HT1080 (cell line): Measurements from ENCODE around the gene STH. TPM values are rescaled to one million over a fixed set of nuclear protein-coding genes. Genes with fewer than 3 reads are reported as not detected.

Source experiments
- DNase-seq: peaks from one replicate; pipeline ENCODE4 v3.0.0-alpha.2; 2015; ENCODE audit warnings: low read depth
- total RNA-seq: library from RNA; depleted of rRNA; stranded (reverse); fragments of >200 nt; shearing (Covaris generic); gene quantifications from 2 replicates; pipeline ENCODE4 v1.2.3, GENCODE V29; 2014

Gene STH
- total RNA-seq, 1 experiment from 2014 or later = not detected

GRCh38 chr17:46025510-46026165 lies 26.6 kb downstream of the STH start:
- no peak for DNase-seq

DNA sequence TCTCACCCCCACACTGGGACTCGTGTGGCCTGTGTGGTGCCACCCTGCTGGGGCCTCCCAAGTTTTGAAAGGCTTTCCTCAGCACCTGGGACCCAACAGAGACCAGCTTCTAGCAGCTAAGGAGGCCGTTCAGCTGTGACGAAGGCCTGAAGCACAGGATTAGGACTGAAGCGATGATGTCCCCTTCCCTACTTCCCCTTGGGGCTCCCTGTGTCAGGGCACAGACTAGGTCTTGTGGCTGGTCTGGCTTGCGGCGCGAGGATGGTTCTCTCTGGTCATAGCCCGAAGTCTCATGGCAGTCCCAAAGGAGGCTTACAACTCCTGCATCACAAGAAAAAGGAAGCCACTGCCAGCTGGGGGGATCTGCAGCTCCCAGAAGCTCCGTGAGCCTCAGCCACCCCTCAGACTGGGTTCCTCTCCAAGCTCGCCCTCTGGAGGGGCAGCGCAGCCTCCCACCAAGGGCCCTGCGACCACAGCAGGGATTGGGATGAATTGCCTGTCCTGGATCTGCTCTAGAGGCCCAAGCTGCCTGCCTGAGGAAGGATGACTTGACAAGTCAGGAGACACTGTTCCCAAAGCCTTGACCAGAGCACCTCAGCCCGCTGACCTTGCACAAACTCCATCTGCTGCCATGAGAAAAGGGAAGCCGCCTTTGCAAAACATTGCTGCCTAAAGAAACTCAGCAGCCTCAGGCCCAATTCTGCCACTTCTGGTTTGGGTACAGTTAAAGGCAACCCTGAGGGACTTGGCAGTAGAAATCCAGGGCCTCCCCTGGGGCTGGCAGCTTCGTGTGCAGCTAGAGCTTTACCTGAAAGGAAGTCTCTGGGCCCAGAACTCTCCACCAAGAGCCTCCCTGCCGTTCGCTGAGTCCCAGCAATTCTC lies 27.4 kb downstream of the STH start:
- DNase-seq = no peak

GRCh38 chr17:46027048-46027975 lies 28.3 kb downstream of the STH start:
- DNase-seq = no peak

DNA sequence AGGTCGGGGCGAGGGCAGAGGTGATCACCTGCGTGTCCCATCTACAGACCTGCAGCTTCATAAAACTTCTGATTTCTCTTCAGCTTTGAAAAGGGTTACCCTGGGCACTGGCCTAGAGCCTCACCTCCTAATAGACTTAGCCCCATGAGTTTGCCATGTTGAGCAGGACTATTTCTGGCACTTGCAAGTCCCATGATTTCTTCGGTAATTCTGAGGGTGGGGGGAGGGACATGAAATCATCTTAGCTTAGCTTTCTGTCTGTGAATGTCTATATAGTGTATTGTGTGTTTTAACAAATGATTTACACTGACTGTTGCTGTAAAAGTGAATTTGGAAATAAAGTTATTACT lies 28.9 kb downstream of the STH start:
- DNase-seq = no peak

GRCh38 chr17:46028374-46028773 lies 29.3 kb downstream of the STH start:
- DNase-seq = no peak

DNA sequence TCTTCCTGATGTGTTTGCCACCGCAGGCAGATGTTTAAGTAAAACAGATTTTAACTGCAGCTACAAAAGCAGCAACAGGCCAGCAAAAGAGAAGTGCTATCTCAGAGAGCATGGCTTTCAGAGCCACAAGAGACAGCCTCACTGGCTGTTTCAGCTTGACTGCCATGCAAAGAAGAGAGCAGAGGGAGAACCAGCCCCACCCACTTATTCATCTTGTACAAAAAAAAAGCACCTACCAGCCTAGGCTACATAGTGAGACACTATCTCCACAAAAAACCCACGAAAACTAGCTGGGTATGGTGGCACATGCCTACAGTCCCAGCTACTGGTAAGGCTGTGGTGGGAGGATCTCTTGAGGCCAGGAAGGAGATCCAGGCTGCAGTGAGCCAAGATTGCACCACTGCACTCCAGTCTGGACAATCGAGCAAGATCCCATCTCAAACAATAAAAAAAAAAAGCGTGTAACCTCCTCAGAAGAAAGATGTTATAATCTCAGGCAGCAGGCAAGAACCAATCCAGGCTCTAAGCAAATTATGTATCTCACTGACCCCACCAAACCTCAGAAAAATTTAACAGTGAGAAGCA lies 30.0 kb downstream of the STH start:
- DNase-seq = no peak

DNA sequence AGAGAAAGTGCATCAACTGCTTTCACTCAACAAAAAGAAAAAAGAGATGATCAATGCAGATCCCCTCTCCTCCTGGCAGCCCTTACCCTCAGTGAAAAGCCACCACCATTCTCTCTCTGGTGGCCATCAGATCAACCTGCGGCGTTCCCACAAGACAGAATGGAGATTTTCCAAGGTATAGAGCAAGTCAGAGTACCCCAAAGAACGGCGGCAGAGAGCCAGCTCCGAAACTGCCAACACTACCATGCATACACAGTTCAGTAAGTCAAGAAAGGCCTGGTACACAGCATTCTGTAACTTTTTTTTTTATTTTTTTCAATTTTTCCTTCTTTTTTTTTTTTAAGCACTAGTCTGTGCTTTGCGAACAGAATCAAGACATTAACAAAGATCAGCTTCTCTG lies 30.6 kb downstream of the STH start:
- no peak for DNase-seq

- no peak for DNase-seq
Observed at GRCh38 chr17:46030752-46031151, 31.7 kb downstream of the STH start.

GRCh38 chr17:46031440-46031839 lies 32.4 kb downstream of the STH start:
- DNase-seq = no peak

DNA sequence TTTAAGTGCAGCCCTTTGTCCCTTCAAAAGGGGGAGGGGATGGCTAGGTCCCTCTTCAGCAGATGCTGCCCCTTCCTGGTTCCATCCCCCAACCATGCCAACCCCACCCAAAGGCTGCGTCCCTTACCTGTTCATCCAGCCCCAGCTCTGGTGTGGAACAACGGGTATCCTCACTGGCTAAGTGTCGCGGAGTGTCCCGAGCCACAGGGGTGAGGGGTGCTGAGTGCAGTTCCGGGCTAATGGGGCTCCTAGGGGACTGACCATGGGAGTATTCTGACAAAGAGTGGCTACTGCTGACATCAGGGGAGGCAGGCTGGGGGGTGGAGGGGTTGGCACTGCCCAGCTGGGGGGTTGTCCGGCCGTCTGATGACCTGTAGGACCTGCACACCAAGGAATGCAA lies 32.9 kb downstream of the STH start:
- DNase-seq = no peak

DNA sequence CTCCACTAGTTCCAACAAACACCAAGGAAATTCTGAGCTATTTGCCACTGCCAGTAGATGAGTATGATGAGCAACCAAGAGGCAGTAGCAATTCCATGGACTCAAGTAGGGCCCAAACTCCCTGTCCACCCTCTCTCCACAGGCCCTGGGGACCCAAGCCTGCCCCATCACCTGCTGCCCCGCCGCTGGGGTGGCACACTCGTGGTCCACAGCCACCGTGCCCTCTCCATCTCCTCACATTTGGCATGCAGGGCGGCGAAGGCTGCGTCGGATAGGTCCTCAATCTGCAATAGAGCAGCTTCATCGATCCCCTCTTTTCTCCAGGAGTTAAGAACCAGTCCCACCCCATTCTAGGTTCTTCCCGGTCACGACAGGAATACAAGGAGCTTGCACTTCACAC lies 33.9 kb downstream of the STH start:
- DNase-seq = no peak

- DNase-seq = no peak
Observed at GRCh38 chr17:46033392-46033791, 34.3 kb downstream of the STH start.

DNA sequence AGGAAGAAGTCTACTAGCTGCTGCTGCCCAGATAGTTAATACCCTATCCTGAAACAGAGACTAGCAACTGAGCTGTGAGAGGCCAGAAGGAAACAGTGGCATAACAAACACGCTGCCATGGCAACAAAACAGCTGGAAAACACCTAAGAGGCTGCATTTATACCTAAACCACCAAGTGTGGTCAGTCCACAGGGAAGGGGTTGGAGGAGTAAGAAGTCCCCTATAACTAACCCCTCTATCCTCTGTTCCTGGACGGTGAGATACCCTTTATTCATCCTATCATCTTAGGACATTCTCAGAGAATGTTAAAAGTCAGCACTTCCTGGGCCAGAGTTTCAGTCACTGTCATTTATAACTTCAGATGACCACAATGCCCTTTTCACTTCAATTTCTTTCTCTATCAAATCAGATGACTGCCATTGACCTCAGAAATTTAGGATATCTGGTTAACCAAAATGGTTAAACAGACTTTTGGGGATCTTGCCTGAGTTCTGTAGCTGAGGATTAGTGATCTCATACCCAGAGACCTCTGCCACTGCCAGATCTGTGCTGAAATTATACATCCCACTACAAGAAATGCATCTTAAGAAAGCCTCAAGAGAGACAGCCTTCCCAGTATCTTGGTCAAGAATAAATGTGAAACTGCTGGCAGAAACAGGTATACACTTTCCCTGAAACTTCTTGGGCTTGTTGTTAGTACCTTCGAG lies 36.2 kb downstream of the STH start:
- no peak for DNase-seq

- no peak for DNase-seq
Observed at GRCh38 chr17:46036491-46036890, 37.4 kb downstream of the STH start.

DNA sequence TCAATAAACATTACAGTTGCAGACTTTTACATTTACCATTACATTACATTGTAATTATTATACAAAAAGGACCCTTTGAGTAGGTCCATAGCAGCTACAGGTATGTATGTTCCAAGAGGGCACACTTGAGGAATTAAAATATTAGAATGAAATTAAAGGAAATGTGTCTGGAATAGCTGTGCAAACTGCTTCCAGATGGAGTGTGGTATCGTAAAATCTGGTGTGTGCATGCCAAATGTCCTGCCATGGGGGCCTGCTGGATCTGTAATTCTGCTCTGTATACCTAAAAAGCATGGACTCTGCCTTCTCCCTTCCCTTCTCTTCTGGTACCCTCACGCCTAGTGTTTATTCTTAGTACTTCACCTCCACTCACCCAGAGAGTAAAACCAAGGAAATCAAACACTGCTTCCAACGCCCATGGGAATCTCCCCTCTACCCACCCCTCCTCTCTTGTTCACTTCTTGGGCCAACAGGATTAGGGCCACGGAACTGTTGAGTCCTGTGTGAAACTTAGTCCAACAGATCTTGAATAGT lies 38.7 kb downstream of the STH start:
- no peak for DNase-seq

DNA sequence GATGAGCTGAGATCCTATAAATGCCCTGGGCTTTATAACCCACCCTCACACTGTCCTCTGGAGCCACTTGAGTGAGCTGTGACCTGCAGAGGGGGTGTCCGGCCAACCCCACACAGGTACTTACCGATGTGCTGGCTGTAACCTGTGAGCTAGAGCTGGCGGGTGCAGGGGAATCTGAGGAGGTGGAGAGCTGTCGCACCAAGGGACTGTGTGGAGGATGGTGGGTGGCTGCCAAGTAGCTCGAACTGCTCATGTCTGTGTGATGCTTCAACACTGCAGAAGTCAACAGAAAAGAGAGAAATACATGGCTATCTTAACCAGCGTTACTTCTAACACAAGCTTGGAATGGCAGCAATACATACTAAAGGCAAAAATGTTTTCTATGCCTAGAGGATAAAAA lies 39.4 kb downstream of the STH start:
- DNase-seq = no peak

DNA sequence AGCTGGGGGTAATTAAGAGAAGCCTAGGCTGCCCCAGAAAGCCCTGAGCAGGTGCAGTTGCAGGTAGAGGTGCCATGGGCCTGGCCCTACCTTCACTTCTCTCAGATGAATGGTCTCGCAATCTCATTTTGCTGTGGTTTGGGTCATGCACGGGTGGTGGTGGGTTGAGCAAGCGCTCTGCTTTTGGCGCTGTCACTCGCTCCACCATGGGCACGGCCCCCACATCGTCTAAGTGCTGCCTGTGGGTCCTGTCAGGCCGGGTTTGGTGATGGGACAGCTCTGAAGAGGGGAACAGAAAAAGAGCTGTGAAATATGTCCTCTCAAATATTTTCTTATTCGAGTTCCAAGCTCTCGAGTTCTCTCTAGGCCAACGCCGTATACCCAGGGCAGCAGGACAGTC lies 39.9 kb downstream of the STH start:
- DNase-seq = no peak

DNA sequence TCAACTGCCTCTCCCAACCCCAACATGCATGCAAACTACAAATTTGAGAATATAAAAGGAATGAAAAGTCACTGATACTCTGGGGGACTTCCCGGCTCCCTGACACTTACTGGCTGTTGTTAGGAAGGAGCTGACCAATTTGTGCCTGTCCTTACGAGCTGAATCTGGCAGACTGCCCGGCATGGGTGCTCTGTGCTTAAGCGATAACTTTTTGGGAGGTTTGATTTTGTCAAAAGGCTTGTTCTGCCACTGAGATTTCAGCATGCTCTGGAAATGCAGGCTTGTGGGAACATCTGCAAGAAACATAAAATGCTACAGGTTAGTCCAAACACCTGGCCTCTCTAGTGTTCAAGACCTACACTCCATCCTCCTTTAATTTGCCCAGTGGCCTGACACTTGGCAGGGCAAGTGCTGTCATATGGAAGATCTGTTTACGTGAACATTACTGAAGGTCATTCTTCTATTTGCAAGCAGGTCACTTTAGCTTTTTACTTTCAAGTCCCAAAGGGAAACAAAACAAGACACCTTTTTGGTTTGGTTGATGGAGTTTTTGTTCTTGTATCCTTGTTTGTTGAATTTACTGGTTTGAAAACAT lies 40.6 kb downstream of the STH start:
- no peak for DNase-seq

- no peak for DNase-seq
Observed at GRCh38 chr17:46042246-46042645, 43.2 kb downstream of the STH start.

DNA sequence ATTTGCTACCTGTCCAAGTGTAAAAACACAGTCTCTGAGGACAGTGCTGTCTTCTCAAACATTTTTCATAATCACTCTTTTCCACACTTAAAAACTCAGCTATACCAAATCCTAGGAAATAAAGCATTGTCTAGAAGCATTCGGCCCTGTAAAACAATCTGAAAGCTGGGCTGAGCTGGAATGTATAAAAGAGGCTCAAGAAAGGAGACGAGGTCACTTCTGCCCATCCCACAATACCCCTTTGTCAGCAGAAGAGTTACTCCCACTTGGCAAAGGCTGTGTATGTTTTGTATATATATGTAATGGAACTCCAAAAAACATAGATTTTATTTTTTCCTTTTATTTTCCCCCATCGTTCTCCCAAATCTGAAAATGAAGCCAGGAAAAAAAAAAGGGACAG lies 43.9 kb downstream of the STH start:
- DNase-seq = no peak
